Measurements from ENCODE around the gene WNT5B.

WNT5B gene

GRCh38 chr12:1634149-1634548, 5.1 kb downstream of the WNT5B start:
- no peak overlapping the region for H3K9ac ChIP-seq (ENCODE audit: low read length)
- H3K79me2 ChIP-seq (ENCODE audit: insufficient read depth, low read length): no peaks in the 10 kb centered on the region
- no peak overlapping the region for H3K4me3 ChIP-seq (ENCODE audit: insufficient read depth, low read length, poor library complexity, severe bottlenecking)
- no peak overlapping the region for H3K27ac ChIP-seq (ENCODE audit: low read depth, low read length)
- H4K20me1 ChIP-seq (ENCODE audit: low read depth, low read length): no peaks in the 10 kb centered on the region
- H3K36me3 ChIP-seq (ENCODE audit: low read length): no peaks in the 10 kb centered on the region
- H3K27me3 ChIP-seq (ENCODE audit: low read length): no peaks in the 10 kb centered on the region
- no peak overlapping the region for H2AFZ ChIP-seq (ENCODE audit: low read depth, low read length, severe bottlenecking)
- H3K4me2 ChIP-seq (ENCODE audit: low read depth, low read length, poor library complexity, severe bottlenecking): no peak overlapping the region
- H3K9me2 ChIP-seq (replicated peaks; ENCODE audit: insufficient read depth, low read length): no peaks in the 10 kb centered on the region
- H3F3A ChIP-seq (ENCODE audit: insufficient read depth): no peaks in the 10 kb centered on the region
- H3K9me3 ChIP-seq (ENCODE audit: insufficient read depth, low read length): no peaks in the 10 kb centered on the region
- TF ChIP-seq EZH2phosphoT487 (conservative IDR thresholded peaks at IDR 0.05; ENCODE audit: low read length): no peak
- TF ChIP-seq, protein P1, sequence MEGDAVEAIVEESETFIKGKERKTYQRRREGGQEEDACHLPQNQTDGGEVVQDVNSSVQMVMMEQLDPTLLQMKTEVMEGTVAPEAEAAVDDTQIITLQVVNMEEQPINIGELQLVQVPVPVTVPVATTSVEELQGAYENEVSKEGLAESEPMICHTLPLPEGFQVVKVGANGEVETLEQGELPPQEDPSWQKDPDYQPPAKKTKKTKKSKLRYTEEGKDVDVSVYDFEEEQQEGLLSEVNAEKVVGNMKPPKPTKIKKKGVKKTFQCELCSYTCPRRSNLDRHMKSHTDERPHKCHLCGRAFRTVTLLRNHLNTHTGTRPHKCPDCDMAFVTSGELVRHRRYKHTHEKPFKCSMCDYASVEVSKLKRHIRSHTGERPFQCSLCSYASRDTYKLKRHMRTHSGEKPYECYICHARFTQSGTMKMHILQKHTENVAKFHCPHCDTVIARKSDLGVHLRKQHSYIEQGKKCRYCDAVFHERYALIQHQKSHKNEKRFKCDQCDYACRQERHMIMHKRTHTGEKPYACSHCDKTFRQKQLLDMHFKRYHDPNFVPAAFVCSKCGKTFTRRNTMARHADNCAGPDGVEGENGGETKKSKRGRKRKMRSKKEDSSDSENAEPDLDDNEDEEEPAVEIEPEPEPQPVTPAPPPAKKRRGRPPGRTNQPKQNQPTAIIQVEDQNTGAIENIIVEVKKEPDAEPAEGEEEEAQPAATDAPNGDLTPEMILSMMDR (IDR thresholded peaks at IDR 0.05; ENCODE audit: insufficient read depth, low read length, poor library complexity, severe bottlenecking): no peak

DNA sequence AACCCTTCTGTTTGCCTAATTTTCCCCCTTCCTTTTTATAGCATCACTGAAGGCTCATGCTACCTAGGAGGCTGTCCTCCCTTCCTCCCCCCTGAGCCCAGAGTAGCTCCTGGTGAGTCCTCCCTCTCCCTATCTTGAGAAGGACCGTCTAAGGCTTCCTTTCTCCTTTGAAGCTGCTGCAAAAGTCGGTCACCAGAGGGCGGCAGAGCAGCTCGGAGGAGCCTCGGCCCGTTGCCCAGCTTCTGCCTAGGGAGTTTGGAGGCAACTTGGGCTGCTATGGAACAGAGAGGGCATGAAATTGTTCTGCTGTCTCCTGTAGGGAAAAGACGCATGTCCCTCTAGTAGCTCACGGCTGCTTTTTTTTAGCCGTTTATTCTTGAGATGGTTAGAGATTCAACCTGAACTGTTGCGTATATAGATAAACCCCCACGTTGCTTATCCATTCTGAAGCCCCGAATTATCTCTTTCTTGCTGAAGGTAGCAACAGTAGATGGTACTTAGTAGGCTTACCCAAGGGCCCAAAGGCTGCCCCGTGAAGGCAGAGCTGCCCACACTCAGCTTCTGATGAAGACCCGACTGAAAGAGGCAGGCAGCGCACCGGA, 5.7 kb downstream of the WNT5B start:
- Histone ChIP-seq H3K79me2 (ENCODE audit: insufficient read depth, low read length) (no peaks in the 10 kb centered on the region), H3K27ac (ENCODE audit: low read depth, low read length) (no peak overlapping the region), H3K36me3 (ENCODE audit: low read length) (no peaks in the 10 kb centered on the region), H3F3A (ENCODE audit: insufficient read depth) (no peaks in the 10 kb centered on the region), H3K4me3 (ENCODE audit: insufficient read depth, low read length, poor library complexity, severe bottlenecking) (no peak overlapping the region), H3K27me3 (ENCODE audit: low read length) (no peaks in the 10 kb centered on the region), H4K20me1 (ENCODE audit: low read depth, low read length) (no peaks in the 10 kb centered on the region), H3K9me3 (ENCODE audit: insufficient read depth, low read length) (no peaks in the 10 kb centered on the region), H3K4me2 (ENCODE audit: low read depth, low read length, poor library complexity, severe bottlenecking) (no peak overlapping the region), H2AFZ (ENCODE audit: low read depth, low read length, severe bottlenecking) (no peak overlapping the region), H3K9me2 (replicated peaks; ENCODE audit: insufficient read depth, low read length) (no peaks in the 10 kb centered on the region), H3K9ac (ENCODE audit: low read length) (no peak overlapping the region)
- TF ChIP-seq, protein P1 (IDR thresholded peaks at IDR 0.05; ENCODE audit: insufficient read depth, low read length, poor library complexity, severe bottlenecking): peak; percentile 87
- no peak for TF ChIP-seq EZH2phosphoT487 (conservative IDR thresholded peaks at IDR 0.05; ENCODE audit: low read length)

- Histone ChIP-seq H3K9me3 (ENCODE audit: insufficient read depth, low read length) (no peaks in the 10 kb centered on the region), H3K27ac (ENCODE audit: low read depth, low read length) (no peak overlapping the region), H4K20me1 (ENCODE audit: low read depth, low read length) (no peaks in the 10 kb centered on the region), H3K9ac (ENCODE audit: low read length) (no peak overlapping the region), H3K4me2 (ENCODE audit: low read depth, low read length, poor library complexity, severe bottlenecking) (no peak overlapping the region), H3K36me3 (ENCODE audit: low read length) (no peaks in the 10 kb centered on the region), H3K27me3 (ENCODE audit: low read length) (no peaks in the 10 kb centered on the region), H2AFZ (ENCODE audit: low read depth, low read length, severe bottlenecking) (no peak overlapping the region), H3K9me2 (replicated peaks; ENCODE audit: insufficient read depth, low read length) (no peaks in the 10 kb centered on the region), H3K4me3 (ENCODE audit: insufficient read depth, low read length, poor library complexity, severe bottlenecking) (no peak overlapping the region), H3K79me2 (ENCODE audit: insufficient read depth, low read length) (no peaks in the 10 kb centered on the region), H3F3A (ENCODE audit: insufficient read depth) (no peaks in the 10 kb centered on the region)
- TF ChIP-seq EZH2phosphoT487 (conservative IDR thresholded peaks at IDR 0.05; ENCODE audit: low read length): no peak
- TF ChIP-seq, protein P1 (IDR thresholded peaks at IDR 0.05; ENCODE audit: insufficient read depth, low read length, poor library complexity, severe bottlenecking): no peak
These were observed 6.5 kb downstream of the WNT5B start for GRCh38 chr12:1635301-1636095.
